ENCODE measurements around the gene IGF1R. TPM values are rescaled to one million over a fixed set of nuclear protein-coding genes. Genes with fewer than 3 reads are reported as not detected.

IGF1R gene
- polyA plus RNA-seq, 12 donors, result 12.5 to 29.8 (median 16.6) TPM; not detected in 1

GRCh38 chr15:98774756-98775497 is 126.6 kb downstream of the IGF1R start:
- DNase-seq, result no peak

GRCh38 chr15:98775498-98776230 is 127.3 kb downstream of the IGF1R start:
- DNase-seq, result no peak

- no peak for DNase-seq
Measured at GRCh38 chr15:98776607-98777281, 128.4 kb downstream of the IGF1R start.

DNA sequence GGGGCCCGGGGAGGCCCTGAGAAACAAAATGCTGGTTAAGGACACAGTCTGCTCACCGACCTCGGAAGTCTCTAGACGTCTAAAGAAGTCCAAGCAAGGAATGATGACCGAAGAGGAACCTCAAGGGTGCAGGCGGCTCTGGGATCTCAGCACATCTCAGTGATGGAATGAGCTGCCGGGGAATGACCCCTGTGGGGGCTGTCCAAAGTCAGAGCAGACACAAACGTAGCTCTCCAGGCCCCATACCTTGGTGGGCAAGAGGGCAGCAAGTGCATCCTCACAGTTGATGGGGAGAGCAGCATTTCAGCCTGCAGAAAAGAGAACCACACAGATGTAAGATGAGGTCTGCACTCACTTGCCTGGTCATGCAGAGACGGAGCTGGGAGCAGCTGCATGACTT is 129.1 kb downstream of the IGF1R start:
- no peak for DNase-seq

DNA sequence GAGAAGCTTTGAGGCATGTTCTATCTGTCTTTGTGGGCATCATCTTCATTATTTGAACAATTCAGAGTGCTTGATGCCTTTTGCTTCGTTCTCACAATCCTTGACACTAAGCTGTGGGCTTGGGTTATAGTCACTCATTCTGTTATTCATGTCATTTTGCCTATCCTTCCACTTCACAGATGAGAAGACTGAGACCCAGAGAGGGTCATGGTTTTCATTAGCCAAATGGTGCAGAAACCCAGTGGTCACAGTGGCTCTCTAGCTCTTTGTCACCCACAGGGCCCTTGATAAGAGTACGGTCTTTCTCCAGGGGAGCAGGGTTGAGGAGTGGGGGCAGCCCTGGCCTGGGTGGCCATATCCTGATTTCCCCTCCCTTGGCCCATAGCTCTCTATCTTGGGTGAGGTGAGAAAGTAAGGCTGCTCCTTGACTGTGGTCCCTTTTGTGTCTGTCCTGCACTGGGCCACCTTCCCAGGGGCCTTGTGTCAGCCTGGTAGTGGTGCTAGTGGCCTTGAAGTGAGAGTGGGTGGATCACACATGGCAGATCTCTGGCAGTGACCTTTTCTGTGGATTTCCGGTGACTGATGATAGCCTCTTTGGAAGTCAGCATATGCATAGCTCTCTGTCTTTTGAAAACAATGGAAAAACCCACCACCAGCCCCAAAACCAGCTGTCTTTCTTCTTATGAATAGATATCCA is 130.1 kb downstream of the IGF1R start:
- DNase-seq, result no peak

- DNase-seq, result no peak
Measured at GRCh38 chr15:98778960-98779359, 130.6 kb downstream of the IGF1R start.

GRCh38 chr15:98779463-98780071 is 131.2 kb downstream of the IGF1R start:
- peak; percentile 84 for DNase-seq

DNA sequence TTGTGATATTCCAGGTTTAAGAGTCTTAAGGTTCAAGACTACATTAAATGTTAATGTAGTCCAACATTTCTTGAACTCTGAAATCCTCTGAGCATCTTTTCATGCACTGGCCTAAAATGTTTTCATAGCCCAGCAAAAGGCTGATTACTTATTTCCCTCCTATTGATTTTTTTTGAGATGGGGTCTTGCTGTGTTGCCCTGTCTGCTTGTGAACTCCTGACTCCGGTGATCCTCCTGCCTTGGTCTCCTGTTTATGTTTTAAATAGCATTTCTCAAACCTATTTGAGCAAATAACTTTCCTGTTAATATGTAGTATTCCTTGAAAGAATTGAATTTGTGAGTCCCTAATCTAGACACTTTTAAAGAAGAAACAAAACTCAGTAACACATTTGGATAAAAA is 133.5 kb downstream of the IGF1R start:
- no peak for DNase-seq

DNA sequence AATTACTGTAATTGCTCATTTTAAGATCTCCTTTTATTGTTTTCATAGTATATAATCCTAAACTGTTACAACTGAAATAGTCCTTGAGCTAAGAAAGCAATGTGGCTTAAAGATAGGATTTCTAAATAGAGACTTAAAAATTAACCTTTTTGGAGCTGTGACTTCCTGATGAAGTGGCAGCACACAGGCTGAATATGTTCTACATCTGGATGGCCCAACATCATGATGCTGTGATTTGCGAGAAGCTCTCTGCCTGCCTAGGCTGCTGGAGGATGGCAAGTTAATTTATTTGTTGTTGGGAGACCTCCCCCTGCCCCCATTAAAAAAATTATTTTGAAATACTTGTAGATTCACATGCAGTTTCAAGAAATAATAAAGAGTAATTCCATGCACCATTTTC is 134.5 kb downstream of the IGF1R start:
- DNase-seq, result no peak

DNA sequence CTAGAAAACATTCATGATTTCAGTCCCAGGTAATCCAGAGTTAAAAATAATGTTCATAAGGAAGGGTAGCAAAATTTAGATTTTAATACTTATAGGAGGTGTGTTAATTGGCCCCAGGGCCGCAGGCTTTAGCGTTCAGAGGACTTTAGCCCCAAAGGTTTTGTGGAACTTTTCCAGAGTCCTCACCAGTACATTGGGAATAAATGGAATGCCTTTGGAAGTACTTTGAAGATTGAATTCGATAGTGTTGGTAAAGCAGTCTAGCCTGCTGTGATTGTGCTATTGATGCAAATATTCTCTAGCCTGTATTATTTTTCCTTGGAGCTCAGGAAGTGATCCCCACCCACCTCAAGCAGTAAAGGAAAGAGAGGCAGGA is 137.1 kb downstream of the IGF1R start:
- DNase-seq, result no peak

- DNase-seq, result no peak
Measured at GRCh38 chr15:98785807-98786621, 137.7 kb downstream of the IGF1R start.

DNA sequence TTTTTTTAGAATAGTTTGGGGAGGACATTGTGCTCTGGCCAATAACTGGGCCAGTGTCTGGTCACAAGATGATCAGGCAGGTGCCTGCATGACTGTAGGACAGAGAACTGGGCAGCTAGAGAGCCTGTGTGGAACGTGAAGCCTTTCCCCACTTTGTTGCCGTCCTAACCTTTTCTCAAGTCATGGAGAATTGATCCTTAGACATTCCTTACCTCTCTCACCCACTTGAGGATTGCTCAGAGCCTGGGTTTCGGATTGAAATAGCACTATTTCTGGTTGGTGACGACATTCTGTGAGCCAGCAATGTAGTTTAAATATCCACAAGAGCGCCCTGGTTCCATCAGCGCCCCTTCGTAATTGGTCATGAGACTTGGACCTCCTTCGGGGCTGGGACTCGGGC is 138.4 kb downstream of the IGF1R start:
- DNase-seq, result no peak

DNA sequence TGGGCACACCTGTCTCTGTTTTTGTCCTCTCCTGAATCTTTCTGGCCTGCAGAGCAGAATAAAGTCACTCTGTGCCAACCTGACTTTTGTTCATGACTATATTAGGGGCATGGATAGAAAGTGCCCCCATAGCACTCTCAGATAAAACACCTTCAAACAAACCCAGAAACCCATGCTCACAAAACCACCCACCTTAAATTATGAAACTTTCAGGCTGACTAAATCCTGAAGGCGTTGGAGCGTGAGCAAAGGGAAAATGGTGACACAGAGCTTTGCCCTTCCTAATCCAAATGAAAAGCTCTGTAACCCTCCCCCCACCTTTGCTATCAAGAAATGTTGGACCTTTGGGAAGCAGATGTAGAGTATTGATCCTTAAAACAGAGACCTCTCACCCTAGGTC is 138.9 kb downstream of the IGF1R start:
- no peak for DNase-seq

DNA sequence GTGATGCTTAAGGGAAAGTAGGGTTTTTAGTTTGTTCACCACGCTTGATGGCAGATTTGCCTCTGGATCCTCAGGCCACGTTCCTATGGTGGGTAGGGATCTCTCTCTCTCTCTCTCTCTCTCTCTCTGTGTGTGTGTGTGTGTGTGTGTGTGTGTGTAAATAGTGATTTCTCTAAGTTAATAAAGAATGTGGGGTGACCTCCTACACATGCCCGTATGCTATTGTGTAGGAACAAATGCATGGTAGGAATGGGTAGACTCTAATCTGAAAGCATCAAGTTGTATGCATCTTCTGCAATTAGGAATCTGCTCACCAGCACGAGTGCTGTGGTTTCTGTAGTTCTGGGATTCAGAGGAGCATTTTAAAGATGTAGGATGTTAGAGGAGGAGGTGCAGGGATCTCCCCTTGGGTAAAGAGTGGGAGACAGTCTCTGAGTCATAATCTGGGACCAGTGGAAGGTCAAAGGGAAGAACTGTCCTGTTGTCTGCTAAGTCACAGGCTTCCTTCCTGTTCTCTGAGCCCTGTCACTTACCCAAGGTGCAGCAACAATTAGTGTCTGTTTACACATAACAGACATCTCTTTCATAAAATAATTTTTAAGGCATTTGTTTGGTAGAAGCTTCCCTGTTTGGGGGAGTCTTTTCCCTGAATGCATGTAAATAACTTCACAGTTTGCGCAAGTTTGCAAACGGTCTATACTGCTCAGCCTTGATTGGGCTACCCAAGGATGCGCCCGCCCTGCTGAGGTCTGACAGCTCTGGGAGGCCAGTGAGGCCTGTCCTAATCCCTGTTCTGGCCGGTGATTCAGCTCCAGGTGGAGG is 139.8 kb downstream of the IGF1R start:
- DNase-seq, result no peak

GRCh38 chr15:98789020-98789419 is 140.7 kb downstream of the IGF1R start:
- no peak for DNase-seq

GRCh38 chr15:98790270-98790669 is 141.9 kb downstream of the IGF1R start:
- no peak for DNase-seq

- no peak for DNase-seq
Measured at GRCh38 chr15:98791046-98791701, 142.8 kb downstream of the IGF1R start.

DNA sequence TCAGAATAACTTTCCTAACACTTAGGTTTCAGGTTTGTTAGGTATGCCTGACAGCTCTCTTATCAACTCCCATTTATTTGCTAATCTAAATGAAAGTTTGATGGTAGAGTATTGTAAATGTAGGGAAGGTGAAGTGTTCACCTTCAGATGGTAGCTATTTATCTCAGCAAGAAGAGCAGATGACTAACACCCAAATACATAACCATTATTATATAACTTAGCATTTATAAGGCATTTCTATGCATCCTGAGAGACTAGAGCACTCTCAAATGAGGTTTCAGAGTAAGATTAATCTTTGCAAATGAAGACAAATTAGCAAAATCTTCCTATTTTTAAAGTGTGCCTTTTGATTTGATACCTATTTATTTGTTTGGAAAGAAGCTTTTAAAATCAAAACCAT is 143.8 kb downstream of the IGF1R start:
- no peak for DNase-seq

DNA sequence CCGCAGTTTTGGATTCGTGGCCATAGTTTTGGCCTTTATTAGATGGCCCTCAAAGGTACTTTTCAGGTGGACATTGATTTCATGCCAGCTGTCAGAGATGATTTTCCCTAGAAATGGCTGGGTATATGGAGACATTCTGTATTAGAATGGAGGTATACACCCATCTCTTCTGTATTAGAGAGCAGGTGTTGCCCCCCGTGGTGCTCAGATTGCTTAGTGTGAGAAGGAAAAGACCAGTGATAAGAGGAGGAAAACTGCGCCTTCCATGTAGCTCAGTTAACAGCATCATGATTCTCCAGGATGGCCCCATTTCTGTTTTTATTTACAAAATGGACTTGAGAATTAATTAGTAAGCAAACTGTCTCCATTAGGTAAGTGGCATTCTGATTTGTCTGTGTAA is 145.9 kb downstream of the IGF1R start:
- DNase-seq, result no peak

DNA sequence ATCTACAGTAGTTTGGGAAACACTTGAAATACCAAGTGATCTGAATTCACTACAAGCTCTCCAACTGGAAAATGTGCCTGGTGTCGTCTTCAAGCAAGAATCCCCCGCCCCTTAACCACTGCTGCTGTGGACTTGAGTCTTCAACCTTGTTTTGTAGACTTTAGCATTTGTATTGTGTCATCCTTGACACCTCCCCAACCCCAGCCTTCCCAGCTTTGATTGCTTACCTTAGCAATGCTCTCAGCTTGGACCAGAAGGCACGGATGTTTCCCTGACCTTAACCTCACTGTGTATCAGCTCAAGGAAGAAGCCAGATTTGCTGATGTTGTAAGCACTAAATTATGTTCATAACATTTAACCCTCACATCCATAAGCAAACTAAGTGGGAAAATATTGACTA is 146.4 kb downstream of the IGF1R start:
- DNase-seq, result no peak

Measured in muscle of arm (tissue), 12 donors.